HG03571 (cell line): ENCODE measurements around the gene DGKI.
"Not testable (repeated sequence)": the region's sequence is repeated elsewhere in the genome, so short reads cannot be mapped to it uniquely, and the experiment has no call there.

Experiments used
- ATAC-seq: cut with Tn5 transposase; IDR thresholded peaks from one replicate; pipeline ENCODE4 v1.9.1; 2021; ENCODE audit not compliant: unreplicated experiment

The DGKI gene

DNA sequence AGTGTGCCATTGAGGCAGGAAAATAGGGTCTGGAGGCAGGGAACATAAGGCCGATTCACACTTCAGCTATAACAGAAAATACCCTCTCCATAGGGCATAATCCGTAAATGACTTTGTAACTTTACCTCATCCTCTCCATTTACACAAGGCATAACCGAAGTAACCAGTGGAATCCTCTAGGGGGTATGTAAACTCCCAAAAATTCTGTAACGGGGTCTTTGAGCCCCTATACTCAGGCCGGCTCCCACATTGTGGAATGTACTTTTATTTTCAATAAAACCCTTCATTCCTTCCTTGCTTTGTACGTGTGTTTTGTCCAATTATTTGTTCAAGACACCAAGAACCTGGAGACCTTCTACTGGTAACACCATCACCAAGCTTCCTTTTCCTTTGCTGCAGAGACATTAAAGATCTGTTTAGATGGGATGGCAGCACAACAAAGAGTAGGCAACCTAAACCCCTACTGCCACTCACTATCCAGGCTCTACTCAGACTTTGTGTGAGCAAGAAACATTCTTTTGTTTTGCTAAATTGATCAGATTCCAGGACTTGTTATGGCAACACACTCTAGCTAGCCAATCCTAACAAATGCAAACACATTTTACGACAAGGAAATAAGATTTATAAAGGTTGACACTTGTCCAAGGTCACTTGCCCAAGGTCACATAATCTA lies 99.3 kb downstream of the DGKI start:
- ATAC-seq: no peak

- ATAC-seq: no peak
Measured at GRCh38 chr7:137743021-137743420, 103.8 kb downstream of the DGKI start.

- ATAC-seq: no peak
Measured at GRCh38 chr7:137742051-137742450, 104.7 kb downstream of the DGKI start.

GRCh38 chr7:137741443-137741842 lies 105.3 kb downstream of the DGKI start:
- ATAC-seq: no peak

DNA sequence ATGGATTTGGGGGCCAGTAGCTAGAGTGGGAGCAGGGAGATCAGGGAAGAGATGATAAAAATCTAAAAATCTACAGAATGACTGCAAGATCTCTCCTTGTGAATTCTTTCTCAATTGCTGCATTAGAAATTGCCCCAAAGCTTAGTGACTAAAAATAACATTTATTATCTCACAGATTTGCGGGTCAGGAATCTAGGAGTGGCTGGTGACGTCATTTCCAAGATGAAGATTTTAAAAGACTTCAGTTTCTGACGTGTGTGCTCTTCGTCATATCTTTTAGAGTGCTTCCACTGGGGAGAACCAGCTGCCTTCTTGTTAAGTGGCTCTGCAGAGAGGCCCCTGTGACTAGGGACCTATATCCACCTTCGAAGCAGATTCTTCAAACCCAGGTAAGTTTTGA lies 112.6 kb downstream of the DGKI start:
- ATAC-seq: no peak

GRCh38 chr7:137732168-137732567 lies 114.6 kb downstream of the DGKI start:
- ATAC-seq: no peak

GRCh38 chr7:137731436-137731835 lies 115.3 kb downstream of the DGKI start:
- ATAC-seq: no peak

- no peak for ATAC-seq
Measured at GRCh38 chr7:137728426-137728825, 118.3 kb downstream of the DGKI start.

DNA sequence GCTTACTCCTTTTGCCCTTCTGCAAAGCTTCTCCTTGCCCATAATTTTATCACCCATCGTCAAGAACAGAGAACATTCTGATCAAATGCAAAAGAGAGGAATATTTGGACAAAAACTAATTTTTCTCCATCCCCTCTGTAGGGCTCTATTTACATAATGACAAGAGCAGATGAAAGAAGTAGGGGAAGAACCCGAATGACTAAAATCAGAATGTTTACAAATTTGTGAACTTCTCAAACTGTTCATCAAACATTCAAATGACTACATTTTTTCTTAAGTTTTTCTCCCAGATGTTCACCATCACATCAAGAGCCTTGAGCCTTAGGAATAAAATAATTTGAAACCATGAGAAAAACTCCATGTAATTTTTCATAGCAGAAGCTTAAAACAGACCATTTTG lies 119.4 kb downstream of the DGKI start:
- ATAC-seq: no peak

DNA sequence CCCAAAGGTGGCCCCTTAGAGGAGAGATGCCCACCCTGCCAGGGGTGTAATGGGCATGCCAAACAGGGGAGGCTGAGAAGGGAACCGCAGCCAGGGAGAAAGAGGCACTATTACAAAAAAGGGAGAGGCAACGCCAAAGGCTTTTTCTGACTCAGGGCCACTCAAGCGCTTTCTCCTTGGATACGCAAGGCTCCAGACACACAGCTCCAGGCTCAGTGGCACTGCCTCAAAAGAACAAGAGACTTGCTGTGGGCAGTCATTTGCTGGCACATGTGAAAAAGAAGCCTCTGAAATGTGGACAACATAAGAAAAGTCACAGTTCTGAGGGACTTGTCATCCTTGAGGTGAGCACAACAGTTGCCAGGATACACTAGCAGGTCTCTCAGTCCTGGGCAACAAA lies 128.4 kb downstream of the DGKI start:
- ATAC-seq: no peak

DNA sequence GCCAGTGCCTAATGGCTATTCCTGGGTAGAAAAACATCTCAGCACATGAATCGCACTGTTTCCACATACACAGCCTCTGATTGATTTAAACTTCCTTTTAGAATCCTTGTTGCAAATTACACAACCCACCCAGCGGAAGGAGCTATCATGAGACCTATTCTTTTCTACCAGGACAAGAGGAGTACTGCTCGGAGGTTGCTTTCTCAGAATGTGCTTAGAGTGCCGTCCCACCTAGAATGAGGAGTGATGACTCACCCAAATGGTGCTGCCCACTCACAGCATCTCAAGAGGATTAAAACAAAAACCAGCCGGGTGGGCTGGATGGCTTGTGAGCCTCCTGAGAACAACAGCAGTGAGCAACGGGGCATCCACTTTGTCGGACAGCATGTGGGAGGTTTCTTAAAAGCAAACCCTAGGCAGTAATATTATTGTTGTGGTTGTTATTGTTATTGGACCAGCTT lies 128.9 kb downstream of the DGKI start:
- ATAC-seq: no peak

DNA sequence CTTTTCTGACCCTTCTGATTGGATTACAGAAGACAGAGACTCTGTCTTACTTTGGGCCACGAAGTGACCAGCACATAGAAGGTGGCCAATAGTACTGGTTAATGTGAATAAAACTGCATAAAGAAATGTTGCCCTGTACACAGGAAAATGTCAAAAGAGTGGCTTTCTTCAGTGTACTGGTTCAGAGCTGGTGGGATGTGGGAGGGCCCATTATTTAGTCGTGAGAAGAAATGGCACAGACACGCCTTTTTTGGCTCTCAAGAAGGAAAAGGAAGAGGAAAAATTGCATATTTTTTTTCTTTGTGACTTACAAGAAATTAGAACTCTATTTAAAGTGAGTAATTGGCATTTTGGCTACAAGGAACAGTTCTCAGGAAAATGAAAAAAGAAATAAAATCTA lies 129.7 kb downstream of the DGKI start:
- ATAC-seq: no peak

DNA sequence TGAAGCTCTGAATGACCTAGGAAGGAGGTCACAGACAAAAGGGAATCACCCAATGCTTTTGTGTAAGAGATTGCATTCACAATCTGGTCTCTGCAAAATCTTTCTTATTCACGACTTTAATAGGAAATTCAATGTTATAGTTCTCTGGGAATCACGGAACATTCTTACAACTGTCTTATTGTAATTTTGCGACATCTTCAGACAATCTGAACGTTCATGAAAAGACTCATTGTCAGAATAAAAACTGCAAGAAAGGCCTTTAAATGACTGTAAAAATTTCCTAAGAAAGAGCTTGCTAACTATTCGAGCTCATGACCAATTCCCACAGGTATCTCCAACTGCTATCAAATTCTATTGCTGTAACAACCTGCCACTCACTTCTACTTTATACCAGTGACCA lies 130.7 kb downstream of the DGKI start:
- ATAC-seq: no peak

DNA sequence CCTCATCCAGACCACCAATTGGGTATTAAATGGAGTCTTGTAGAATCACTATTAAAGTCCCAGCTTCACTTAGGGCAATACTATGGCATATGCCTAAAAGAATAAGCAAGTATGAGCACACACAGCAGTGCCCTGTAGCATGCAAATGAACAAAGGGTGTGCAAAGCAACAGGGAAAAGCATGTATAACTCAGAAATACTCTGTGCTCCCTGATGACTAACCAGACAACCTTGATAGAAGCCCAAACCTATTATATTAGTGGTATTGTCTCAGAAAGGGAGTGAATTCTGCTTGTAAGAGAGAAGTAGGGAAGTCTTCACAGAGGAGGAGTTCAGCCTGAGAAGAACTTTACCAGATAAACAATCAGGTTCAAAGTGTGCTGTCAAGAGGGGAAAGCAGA lies 131.2 kb downstream of the DGKI start:
- ATAC-seq: no peak

DNA sequence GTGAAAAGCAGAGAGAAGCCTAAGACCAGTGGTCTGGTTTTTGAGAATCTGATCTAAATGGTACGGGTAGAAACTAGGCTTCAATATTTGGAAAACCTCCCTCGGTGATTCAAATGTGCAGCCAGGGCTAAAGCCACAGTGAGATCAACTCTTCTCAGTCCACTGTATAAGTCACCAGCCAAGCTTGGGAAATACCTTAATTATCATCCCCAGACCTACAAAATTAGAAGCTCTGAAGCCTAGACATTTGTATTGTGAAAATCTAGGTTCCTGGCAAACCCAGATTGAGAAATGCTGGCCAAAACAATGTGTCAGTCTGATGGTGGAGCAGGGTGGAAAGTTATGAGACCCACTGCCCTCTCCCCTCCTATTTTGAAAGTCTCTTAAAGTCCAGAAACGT lies 131.7 kb downstream of the DGKI start:
- no peak for ATAC-seq

- ATAC-seq: not testable (repeated sequence)
Measured at GRCh38 chr7:137706330-137706729, 140.4 kb downstream of the DGKI start.

DNA sequence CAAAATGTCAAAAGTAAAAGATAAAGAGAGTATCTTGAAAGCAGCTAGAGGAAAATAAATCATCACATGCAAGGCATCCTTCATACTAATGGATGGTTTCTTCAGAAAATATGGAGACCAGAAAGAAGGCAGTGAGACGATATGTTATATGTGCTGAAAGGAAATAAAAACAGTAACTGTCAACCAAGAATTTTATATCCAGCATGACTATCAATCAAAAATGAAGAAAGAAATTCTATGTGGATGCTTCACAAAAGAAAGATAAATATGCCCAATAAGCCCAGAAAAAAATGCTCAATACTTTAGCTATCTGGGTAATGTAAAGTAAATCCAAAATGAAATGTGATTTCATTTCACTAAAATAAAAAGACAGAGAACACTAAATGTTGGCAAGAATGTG lies 142.1 kb downstream of the DGKI start:
- ATAC-seq: no peak

- no peak for ATAC-seq
Measured at GRCh38 chr7:137703291-137704010, 143.3 kb downstream of the DGKI start.

DNA sequence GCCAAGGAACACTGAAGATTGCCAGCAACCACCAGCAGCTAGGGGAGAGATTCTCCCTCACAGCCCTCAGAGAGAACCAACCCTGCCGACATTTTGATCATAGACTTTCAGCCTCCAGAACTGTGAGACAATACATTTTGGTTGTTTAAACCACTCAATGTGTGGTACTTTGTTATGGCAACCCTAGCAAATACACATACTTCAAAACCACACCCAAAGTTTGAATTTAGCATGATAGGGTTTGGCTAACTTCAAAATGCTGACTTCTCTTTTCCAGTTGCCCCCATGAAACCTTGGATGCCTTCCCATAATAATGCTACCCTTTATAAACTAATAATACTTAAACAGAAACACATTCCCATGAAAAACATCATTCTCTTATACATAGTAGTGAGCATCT lies 149.8 kb downstream of the DGKI start:
- no peak for ATAC-seq

GRCh38 chr7:137696376-137696775 lies 150.4 kb downstream of the DGKI start:
- no peak for ATAC-seq

DNA sequence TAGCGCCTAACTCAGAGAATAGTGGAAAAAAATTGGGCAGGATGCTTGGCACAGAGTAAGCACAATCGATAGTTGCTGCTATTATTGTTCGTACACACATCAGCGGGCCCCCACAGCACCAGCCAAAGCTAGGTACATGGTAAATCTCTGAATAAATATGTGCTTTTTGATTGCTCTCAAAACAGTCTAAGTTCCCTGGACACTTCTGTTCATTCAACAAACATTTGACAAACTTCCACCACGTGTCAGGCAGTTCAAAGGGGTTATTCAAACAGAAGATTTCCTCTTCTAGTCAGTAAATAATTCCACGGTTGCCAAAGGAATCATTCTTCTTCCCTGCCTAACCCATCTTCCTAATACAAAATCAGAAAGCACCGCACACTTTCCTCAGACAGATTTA lies 150.8 kb downstream of the DGKI start:
- no peak for ATAC-seq

DNA sequence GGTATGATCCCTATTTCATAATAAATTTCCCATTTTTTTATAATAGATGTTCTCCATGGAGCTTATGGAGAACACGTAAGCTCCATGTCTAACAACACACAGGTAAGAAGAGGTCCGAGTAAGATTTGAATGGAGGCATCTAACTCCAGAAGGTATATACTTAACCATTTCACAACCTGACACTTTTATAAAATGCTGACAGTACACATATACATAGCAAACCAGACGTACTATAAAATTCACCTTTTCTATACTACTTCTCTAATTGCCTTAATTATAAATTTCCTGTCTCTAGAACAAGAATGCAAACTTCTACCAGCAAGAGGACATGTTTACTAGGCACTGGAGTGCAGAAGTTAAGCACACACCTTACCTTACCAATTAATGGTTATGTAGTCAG lies 151.3 kb downstream of the DGKI start:
- ATAC-seq: no peak

DNA sequence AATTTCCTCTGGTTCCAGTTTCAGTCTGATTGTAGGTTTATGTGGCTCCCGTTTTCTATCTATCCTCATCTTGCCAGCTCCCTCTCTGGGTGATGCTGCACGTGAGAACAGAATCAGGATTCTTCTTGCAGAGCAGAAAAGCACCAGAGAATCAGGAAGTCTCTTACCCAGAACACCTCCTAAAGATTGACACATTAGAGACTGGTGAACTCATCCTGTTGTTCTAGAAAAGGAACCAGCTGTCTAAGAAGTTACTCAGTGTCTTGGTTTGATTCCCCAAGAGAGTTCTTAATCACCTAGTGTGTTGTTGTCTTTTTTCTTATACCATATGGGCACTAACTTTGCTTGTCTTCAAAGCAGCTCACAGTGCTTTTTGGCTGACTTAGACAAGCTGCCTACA lies 152.4 kb downstream of the DGKI start:
- no peak for ATAC-seq
